MM.1S (cell line): ENCODE measurements around the gene CBX5.

Source experiments
- DNase-seq: peaks from one replicate; pipeline ENCODE4 v3.0.0-alpha.2; 2015
- H2AFZ ChIP-seq: fragments of 300-600 bp; sonication (generic); 2 replicates; pipeline ENCODE4 v1.6.0; 2016; ENCODE audit warnings: antibody characterized with exemption, low read length
- H3F3A ChIP-seq: fragments of 300-600 bp; sonication (generic); 2 replicates; pipeline ENCODE4 v1.6.1; 2016; ENCODE audit warnings: mild to moderate bottlenecking, antibody characterized with exemption, low read length, moderate library complexity, mixed read lengths; ENCODE audit not compliant: insufficient read depth
- H3K27ac ChIP-seq: fragments of 300-600 bp; sonication (generic); 2 replicates; pipeline ENCODE4 v1.5.1; 2016; ENCODE audit warnings: mild to moderate bottlenecking, low read length
- H3K27me3 ChIP-seq: fragments of 300-600 bp; sonication (generic); replicated peaks from 2 replicates; pipeline ENCODE4 v1.6.0; 2016; ENCODE audit warnings: low read length; ENCODE audit not compliant: insufficient read depth
- H3K36me3 ChIP-seq: fragments of 300-600 bp; sonication (generic); replicated peaks from 2 replicates; pipeline ENCODE4 v1.6.1; 2016; ENCODE audit warnings: mild to moderate bottlenecking, low read length, mixed read lengths; ENCODE audit not compliant: insufficient read depth
- H3K4me1 ChIP-seq: fragments of 300-600 bp; sonication (generic); 2 replicates; pipeline ENCODE4 v1.6.1; 2016; ENCODE audit warnings: low read length, mixed read lengths
- H3K4me2 ChIP-seq: fragments of 300-600 bp; sonication (generic); 2 replicates; pipeline ENCODE4 v1.6.0; 2016; ENCODE audit warnings: low read depth, low read length
- H3K4me3 ChIP-seq: fragments of 300-600 bp; sonication (generic); 2 replicates; pipeline ENCODE4 v1.5.1; 2016; ENCODE audit warnings: low read length, mixed read lengths
- H3K79me2 ChIP-seq: fragments of 300-600 bp; sonication (generic); 2 replicates; pipeline ENCODE4 v1.6.1; 2016; ENCODE audit warnings: mixed run types, low read length, mixed read lengths
- H3K9ac ChIP-seq: fragments of 300-600 bp; sonication (generic); 2 replicates; pipeline ENCODE4 v1.6.1; 2016; ENCODE audit warnings: low read length, mixed read lengths
- H3K9me2 ChIP-seq: fragments of 300-600 bp; sonication (generic); replicated peaks from 2 replicates; pipeline ENCODE4 v1.6.1; 2016; ENCODE audit warnings: mild to moderate bottlenecking, low read length, mixed read lengths; ENCODE audit not compliant: insufficient read depth
- H3K9me3 ChIP-seq: fragments of 300-600 bp; sonication (generic); replicated peaks from 2 replicates; pipeline ENCODE4 v1.6.1; 2016; ENCODE audit warnings: mild to moderate bottlenecking, low read length, mixed read lengths; ENCODE audit not compliant: insufficient read depth
- H4K20me1 ChIP-seq: fragments of 300-600 bp; sonication (generic); 2 replicates; pipeline ENCODE4 v1.6.1; 2016; ENCODE audit warnings: mild to moderate bottlenecking, low read length, moderate library complexity, mixed read lengths; ENCODE audit not compliant: insufficient read depth
- CTCF ChIP-seq: fragments of 300-600 bp; sonication (generic); IDR thresholded peaks from 2 replicates; pipeline ENCODE4 v1.5.1; 2016; ENCODE audit warnings: antibody characterized with exemption, low read length, mixed read lengths
- EZH2 ChIP-seq: fragments of 300-600 bp; sonication (generic); optimal IDR thresholded peaks from 2 replicates; pipeline ENCODE3; 2017; ENCODE audit warnings: low read depth, mild to moderate bottlenecking, antibody characterized with exemption, low read length, mixed read lengths
- EZH2phosphoT487 ChIP-seq: fragments of 300-600 bp; sonication (generic); IDR thresholded peaks from 2 replicates; pipeline ENCODE4 v1.6.1; 2018; ENCODE audit warnings: antibody characterized with exemption, low read length

CBX5 gene

GRCh38 chr12:54191126-54191525, 88.8 kb downstream of the CBX5 start:
- Histone ChIP-seq H3K79me2 (no peaks in the 10 kb centered on the region), H3K27ac (no peak overlapping the region), H3K4me1 (0 out of 2 replicates have a peak, but pooled peaks cover 3% of the 10 kb centered on the region), H3K9me2 (no peaks in the 10 kb centered on the region), H3K36me3 (no peaks in the 10 kb centered on the region), H3K4me3 (no peak overlapping the region), H3K4me2 (no peak overlapping the region), H2AFZ (no peak overlapping the region), H3K9me3 (no peaks in the 10 kb centered on the region), H3F3A (no peaks in the 10 kb centered on the region), H4K20me1 (no peaks in the 10 kb centered on the region), H3K9ac (no peak overlapping the region), H3K27me3 (peaks cover 59% of the 10 kb centered on the region)
- TF ChIP-seq EZH2phosphoT487 (no peak), CTCF (no peak), EZH2 (no peak)
- DNase-seq: no peak

- TF ChIP-seq EZH2 (no peak), CTCF (no peak), EZH2phosphoT487 (no peak)
- Histone ChIP-seq H3K4me3 (peak overlapping the region; percentile 83), H3K9me3 (no peaks in the 10 kb centered on the region), H3F3A (no peaks in the 10 kb centered on the region), H3K9me2 (no peaks in the 10 kb centered on the region), H3K9ac (no peak overlapping the region), H3K79me2 (no peaks in the 10 kb centered on the region), H3K4me1 (0 out of 2 replicates have a peak, but pooled peaks cover 3% of the 10 kb centered on the region), H4K20me1 (no peaks in the 10 kb centered on the region), H2AFZ (peak overlapping the region; percentile 71), H3K27ac (no peak overlapping the region), H3K36me3 (no peaks in the 10 kb centered on the region), H3K4me2 (peak overlapping the region; percentile 52), H3K27me3 (peaks cover 41% of the 10 kb centered on the region)
- DNase-seq: no peak
Measured at GRCh38 chr12:54189198-54189539, 90.8 kb downstream of the CBX5 start.

- H3K9me2 ChIP-seq: no peaks in the 10 kb centered on the region
- TF ChIP-seq EZH2phosphoT487 (no peak), EZH2 (no peak), CTCF (no peak)
- H3K9me3 ChIP-seq: no peaks in the 10 kb centered on the region
- H3K36me3 ChIP-seq: no peaks in the 10 kb centered on the region
- H3K4me3 ChIP-seq: no peak overlapping the region
- H2AFZ ChIP-seq: no peak overlapping the region
- DNase-seq: no peak
- no peak overlapping the region for H3K4me2 ChIP-seq
- no peaks in the 10 kb centered on the region for H3K79me2 ChIP-seq
- H3K27ac ChIP-seq: no peak overlapping the region
- H3K9ac ChIP-seq: no peak overlapping the region
- H3K27me3 ChIP-seq: peaks cover 20% of the 10 kb centered on the region
- no peaks in the 10 kb centered on the region for H3F3A ChIP-seq
- 0 out of 2 replicates have a peak, but pooled peaks cover 3% of the 10 kb centered on the region for H3K4me1 ChIP-seq
- no peaks in the 10 kb centered on the region for H4K20me1 ChIP-seq
Measured at GRCh38 chr12:54187075-54187474, 92.8 kb downstream of the CBX5 start.
